Retinal pigment epithelial cell (primary cell): ENCODE results near the gene ZNF138.

Source experiments
- DNase-seq: peaks from one replicate; pipeline ENCODE4 v3.0.0-alpha.2; 2010; ENCODE audit warnings: low read depth
- H3K4me3 ChIP-seq: 2 replicates; pipeline ENCODE4 v1.5.1; 2011; ENCODE audit warnings: mild to moderate bottlenecking, low read length, control low read depth, moderate library complexity
- CTCF ChIP-seq: conservative IDR thresholded peaks from 2 replicates; pipeline ENCODE4 v1.5.1; 2011; ENCODE audit warnings: low read depth, low read length, control low read depth, inconsistent platforms

The ZNF138 gene

GRCh38 chr7:64863969-64864368 is 69.7 kb downstream of the ZNF138 start:
- DNase-seq, result no peak
- H3K4me3 ChIP-seq, result no peak overlapping the region
- no peak for TF ChIP-seq CTCF

GRCh38 chr7:64867863-64868440 is 73.7 kb downstream of the ZNF138 start:
- DNase-seq, result no peak
- no peak overlapping the region for H3K4me3 ChIP-seq
- TF ChIP-seq CTCF, result no peak

GRCh38 chr7:64868499-64868898 is 74.3 kb downstream of the ZNF138 start:
- H3K4me3 ChIP-seq, result no peak overlapping the region
- DNase-seq, result no peak
- no peak for TF ChIP-seq CTCF

GRCh38 chr7:64869121-64869725 is 75.0 kb downstream of the ZNF138 start:
- TF ChIP-seq CTCF, result no peak
- H3K4me3 ChIP-seq, result no peak overlapping the region
- DNase-seq, result no peak

- no peak for DNase-seq
- H3K4me3 ChIP-seq, result no peak overlapping the region
- no peak for TF ChIP-seq CTCF
Measured at GRCh38 chr7:64869912-64870562, 75.8 kb downstream of the ZNF138 start.

GRCh38 chr7:64870656-64871055 is 76.4 kb downstream of the ZNF138 start:
- no peak overlapping the region for H3K4me3 ChIP-seq
- no peak for DNase-seq
- TF ChIP-seq CTCF, result no peak

GRCh38 chr7:64871761-64872160 is 77.5 kb downstream of the ZNF138 start:
- no peak overlapping the region for H3K4me3 ChIP-seq
- DNase-seq, result no peak
- no peak for TF ChIP-seq CTCF
